ENCODE results near the gene MEPCE.

DNA sequence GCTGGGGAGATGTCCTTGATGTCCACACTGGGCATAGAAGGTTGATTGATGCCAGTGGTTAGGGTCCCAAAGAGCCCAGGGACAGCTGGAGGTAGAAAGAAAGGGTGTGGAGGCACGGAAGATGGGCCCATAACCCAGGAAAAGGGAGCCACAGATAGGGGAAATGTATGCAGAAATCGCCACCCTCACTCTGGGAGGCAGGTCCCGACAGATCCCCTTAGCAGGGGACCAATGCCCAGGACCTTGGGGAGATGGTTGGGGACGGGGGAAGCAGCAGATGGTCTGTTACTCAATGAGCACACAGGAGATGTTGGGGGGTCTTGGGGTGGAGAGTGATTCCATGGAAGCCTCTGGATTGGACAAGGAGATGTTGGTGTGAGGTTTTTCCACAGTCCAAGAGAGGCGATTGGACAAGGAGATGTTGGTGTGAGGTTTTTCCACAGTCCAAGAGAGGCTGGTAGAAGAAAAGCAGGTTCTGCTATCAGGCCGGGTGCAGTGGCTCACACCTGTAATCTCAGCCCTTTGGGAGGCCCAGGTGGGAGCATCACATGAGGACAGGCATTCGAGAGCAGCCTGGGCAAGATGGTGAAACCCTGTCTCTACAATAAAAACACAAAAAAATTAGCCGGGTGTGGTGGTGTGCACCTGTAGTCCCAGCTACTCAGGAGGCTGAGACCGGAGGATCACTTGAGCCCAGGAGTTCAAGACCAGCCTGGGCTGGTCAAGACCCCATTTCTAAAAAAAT, 13.6 kb downstream of the MEPCE start:
- TF ChIP-seq, protein P1, sequence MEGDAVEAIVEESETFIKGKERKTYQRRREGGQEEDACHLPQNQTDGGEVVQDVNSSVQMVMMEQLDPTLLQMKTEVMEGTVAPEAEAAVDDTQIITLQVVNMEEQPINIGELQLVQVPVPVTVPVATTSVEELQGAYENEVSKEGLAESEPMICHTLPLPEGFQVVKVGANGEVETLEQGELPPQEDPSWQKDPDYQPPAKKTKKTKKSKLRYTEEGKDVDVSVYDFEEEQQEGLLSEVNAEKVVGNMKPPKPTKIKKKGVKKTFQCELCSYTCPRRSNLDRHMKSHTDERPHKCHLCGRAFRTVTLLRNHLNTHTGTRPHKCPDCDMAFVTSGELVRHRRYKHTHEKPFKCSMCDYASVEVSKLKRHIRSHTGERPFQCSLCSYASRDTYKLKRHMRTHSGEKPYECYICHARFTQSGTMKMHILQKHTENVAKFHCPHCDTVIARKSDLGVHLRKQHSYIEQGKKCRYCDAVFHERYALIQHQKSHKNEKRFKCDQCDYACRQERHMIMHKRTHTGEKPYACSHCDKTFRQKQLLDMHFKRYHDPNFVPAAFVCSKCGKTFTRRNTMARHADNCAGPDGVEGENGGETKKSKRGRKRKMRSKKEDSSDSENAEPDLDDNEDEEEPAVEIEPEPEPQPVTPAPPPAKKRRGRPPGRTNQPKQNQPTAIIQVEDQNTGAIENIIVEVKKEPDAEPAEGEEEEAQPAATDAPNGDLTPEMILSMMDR (IDR thresholded peaks at IDR 0.05): no peak
- TF ChIP-seq POLR2AphosphoS5 (IDR thresholded peaks at IDR 0.05) (no peak), POLR2A (IDR thresholded peaks at IDR 0.05; ENCODE audit: low read depth) (no peak), EP300 (IDR thresholded peaks at IDR 0.05) (no peak)
